HEK293T (cell line): ENCODE results near the gene NFIX.

Experiments
- CTCF ChIA-PET: fragments of 350-600 bp; formaldehyde crosslinking; extraction: SDS; loops from one replicate; lab custom pipeline; 2021; ENCODE audit warnings: antibody characterized with exemption, inconsistent platforms; lab: Yijun Ruan, JAX
- POLR2A ChIA-PET: fragments of 350-600 bp; formaldehyde crosslinking; extraction: SDS; loops from one replicate; lab custom pipeline; 2020; ENCODE audit warnings: antibody characterized with exemption, inconsistent platforms; lab: Yijun Ruan, JAX
- DNase-seq: peaks from one replicate; pipeline ENCODE4 v3.0.0; 2012; ENCODE audit warnings: mixed read lengths; ENCODE audit errors: extremely low spot score
- ARNT ChIP-seq: fragments of 450-650 bp; IDR thresholded peaks from 2 replicates; pipeline ENCODE4 v1.6.1; 2017; ENCODE audit warnings: mild to moderate bottlenecking
- BHLHE40 ChIP-seq: fragments of 450-650 bp; IDR thresholded peaks from 2 replicates; pipeline ENCODE4 v1.6.1; 2016; ENCODE audit warnings: mild to moderate bottlenecking, moderate library complexity, borderline replicate concordance
- CTBP1 ChIP-seq: fragments of 450-650 bp; IDR thresholded peaks from 2 replicates; pipeline ENCODE4 v1.6.1; 2016; ENCODE audit warnings: borderline replicate concordance
- ELF4 ChIP-seq: fragments of 450-650 bp; IDR thresholded peaks from 2 replicates; pipeline ENCODE4 v1.6.1; 2017; ENCODE audit warnings: antibody characterized with exemption
- FOXA1 ChIP-seq: fragments of 450-650 bp; IDR thresholded peaks from 2 replicates; pipeline ENCODE4 v1.6.1; 2016; ENCODE audit warnings: mild to moderate bottlenecking
- FOXK2 ChIP-seq: fragments of 450-650 bp; IDR thresholded peaks from 2 replicates; pipeline ENCODE4 v1.6.1; 2016; ENCODE audit warnings: mild to moderate bottlenecking
- FOXM1 ChIP-seq: fragments of 450-650 bp; IDR thresholded peaks from 2 replicates; pipeline ENCODE4 v1.6.1; 2017; ENCODE audit warnings: mild to moderate bottlenecking, borderline replicate concordance
- HDGF ChIP-seq: fragments of 450-650 bp; IDR thresholded peaks from 2 replicates; pipeline ENCODE4 v1.6.1; 2017; ENCODE audit warnings: antibody characterized with exemption, borderline replicate concordance
- L3MBTL2 ChIP-seq: fragments of 450-650 bp; conservative IDR thresholded peaks from 2 replicates; pipeline ENCODE4 v1.6.1; 2016; ENCODE audit warnings: mild to moderate bottlenecking
- LEF1 ChIP-seq: fragments of 450-650 bp; IDR thresholded peaks from 2 replicates; pipeline ENCODE4 v1.6.1; 2017; ENCODE audit warnings: mild to moderate bottlenecking, borderline replicate concordance
- NFRKB ChIP-seq: fragments of 450-650 bp; IDR thresholded peaks from 2 replicates; pipeline ENCODE4 v1.6.1; 2016; ENCODE audit warnings: mild to moderate bottlenecking, moderate library complexity
- PKNOX1 ChIP-seq: fragments of 450-650 bp; IDR thresholded peaks from 2 replicates; pipeline ENCODE4 v1.6.1; 2016
- SP1 ChIP-seq: fragments of 450-650 bp; IDR thresholded peaks from 2 replicates; pipeline ENCODE4 v1.6.1; 2017
- SUZ12 ChIP-seq: fragments of 450-650 bp; IDR thresholded peaks from 2 replicates; pipeline ENCODE4 v1.6.1; 2016; ENCODE audit warnings: mild to moderate bottlenecking
- TARDBP ChIP-seq: fragments of 450-650 bp; IDR thresholded peaks from 2 replicates; pipeline ENCODE4 v1.6.1; 2016
- ZNF384 ChIP-seq: fragments of 450-650 bp; IDR thresholded peaks from 2 replicates; pipeline ENCODE4 v1.6.1; 2016

Gene NFIX

GRCh38 chr19:12991296-12991695, 4.0 kb upstream of the NFIX start:
- ChIA-PET POLR2A (interaction anchor here (0.6 kb wide), 1 partner anchor 60 kb away, joined by 4 read pairs; no protein-coding TSS in a partner anchor), CTCF (no interaction called here)
- no peak for TF ChIP-seq ARNT
- DNase-seq = no peak

GRCh38 chr19:12992729-12993128, 2.5 kb upstream of the NFIX start:
- no peak for DNase-seq
- no peak for TF ChIP-seq LEF1
- TF ChIP-seq ZNF384 = no peak
- no peak for TF ChIP-seq BHLHE40
- TF ChIP-seq NFRKB = no peak
- TF ChIP-seq SUZ12 = no peak
- TF ChIP-seq HDGF = no peak
- no peak for TF ChIP-seq FOXM1
- no peak for TF ChIP-seq PKNOX1
- TF ChIP-seq ARNT = no peak
- no peak for TF ChIP-seq FOXK2
- TF ChIP-seq ELF4 = no peak
- no peak for TF ChIP-seq L3MBTL2
- TF ChIP-seq SP1 = no peak
- TF ChIP-seq TARDBP = no peak
- no peak for TF ChIP-seq FOXA1
- no peak for TF ChIP-seq CTBP1
- POLR2A ChIA-PET = no interaction called here
- CTCF ChIA-PET = no interaction called here

GRCh38 chr19:12993562-12993961, 1.7 kb upstream of the NFIX start:
- DNase-seq = no peak
- TF ChIP-seq LEF1 = no peak
- no peak for TF ChIP-seq FOXK2
- no peak for TF ChIP-seq CTBP1
- no peak for TF ChIP-seq ELF4
- TF ChIP-seq ZNF384 = no peak
- no peak for TF ChIP-seq TARDBP
- TF ChIP-seq FOXA1 = no peak
- no peak for TF ChIP-seq FOXM1
- no peak for TF ChIP-seq NFRKB
- no peak for TF ChIP-seq SUZ12
- TF ChIP-seq HDGF = no peak
- no peak for TF ChIP-seq PKNOX1
- no peak for TF ChIP-seq BHLHE40
- TF ChIP-seq L3MBTL2 = no peak
- no peak for TF ChIP-seq SP1
- TF ChIP-seq ARNT = no peak
- ChIA-PET POLR2A (no interaction called here), CTCF (no interaction called here)

GRCh38 chr19:12995596-12996405, 526 bp downstream of the NFIX start:
- POLR2A ChIA-PET = no interaction called here
- CTCF ChIA-PET = no interaction called here
- DNase-seq = no peak
- TF ChIP-seq TARDBP (no peak), NFRKB (no peak), CTBP1 (no peak), SUZ12 (no peak), HDGF (no peak), LEF1 (no peak), PKNOX1 (no peak), ARNT (no peak), FOXA1 (no peak)

- POLR2A ChIA-PET = no interaction called here
- DNase-seq = no peak
- CTCF ChIA-PET = no interaction called here
- TF ChIP-seq FOXK2 (no peak), NFRKB (no peak), PKNOX1 (no peak), ELF4 (no peak), LEF1 (no peak), ZNF384 (no peak), SP1 (no peak), L3MBTL2 (no peak), BHLHE40 (no peak), CTBP1 (no peak), ARNT (no peak), FOXM1 (no peak), TARDBP (no peak), SUZ12 (no peak), FOXA1 (no peak), HDGF (no peak)
These were observed 1.3 kb downstream of the NFIX start for GRCh38 chr19:12996406-12997094.
